ENCODE data around the gene MBOAT1. TPM values are rescaled to one million over a fixed set of nuclear protein-coding genes. Genes with fewer than 3 reads are reported as not detected.

MBOAT1 gene
- total RNA-seq, 1 donor from 2014 or later, result 6.6 TPM

- Mint-ChIP-seq H3K36me3 (ENCODE audit: unreplicated experiment) (no peaks in the 10 kb centered on the region), H3K4me1 (ENCODE audit: unreplicated experiment) (peaks cover 6% of the 10 kb centered on the region), H3K27ac (ENCODE audit: unreplicated experiment) (no peak overlapping the region), H3K4me3 (ENCODE audit: unreplicated experiment) (no peak overlapping the region), H3K9me3 (ENCODE audit: unreplicated experiment) (no peaks in the 10 kb centered on the region), H3K27me3 (ENCODE audit: unreplicated experiment) (peaks cover 2% of the 10 kb centered on the region)
- DNase-seq (ENCODE audit: extremely low spot score, unreplicated experiment), result no peak
- TF ChIP-seq CTCF (IDR thresholded peaks at IDR 0.05), result no peak
Measured at GRCh38 chr6:20229881-20230280, 17.6 kb upstream of the MBOAT1 start.

GRCh38 chr6:20227350-20227749 lies 15.1 kb upstream of the MBOAT1 start:
- Mint-ChIP-seq H3K36me3 (ENCODE audit: unreplicated experiment) (no peaks in the 10 kb centered on the region), H3K27me3 (ENCODE audit: unreplicated experiment) (peaks cover 2% of the 10 kb centered on the region), H3K4me1 (ENCODE audit: unreplicated experiment) (peaks cover 6% of the 10 kb centered on the region), H3K4me3 (ENCODE audit: unreplicated experiment) (no peak overlapping the region), H3K9me3 (ENCODE audit: unreplicated experiment) (no peaks in the 10 kb centered on the region), H3K27ac (ENCODE audit: unreplicated experiment) (no peak overlapping the region)
- no peak for DNase-seq (ENCODE audit: extremely low spot score, unreplicated experiment)
- TF ChIP-seq CTCF (IDR thresholded peaks at IDR 0.05), result no peak

- no peak overlapping the region for H3K4me3 Mint-ChIP-seq (ENCODE audit: unreplicated experiment)
- TF ChIP-seq CTCF (IDR thresholded peaks at IDR 0.05), result no peak
- H3K9me3 Mint-ChIP-seq (ENCODE audit: unreplicated experiment), result no peaks in the 10 kb centered on the region
- H3K36me3 Mint-ChIP-seq (ENCODE audit: unreplicated experiment), result no peaks in the 10 kb centered on the region
- no peak overlapping the region for H3K27ac Mint-ChIP-seq (ENCODE audit: unreplicated experiment)
- no peaks in the 10 kb centered on the region for H3K27me3 Mint-ChIP-seq (ENCODE audit: unreplicated experiment)
- H3K4me1 Mint-ChIP-seq (ENCODE audit: unreplicated experiment), result no peaks in the 10 kb centered on the region
- no peak for DNase-seq (ENCODE audit: extremely low spot score, unreplicated experiment)
Measured at GRCh38 chr6:20223141-20223540, 10.9 kb upstream of the MBOAT1 start.

- H3K27me3 Mint-ChIP-seq (ENCODE audit: unreplicated experiment), result no peaks in the 10 kb centered on the region
- H3K9me3 Mint-ChIP-seq (ENCODE audit: unreplicated experiment), result no peaks in the 10 kb centered on the region
- TF ChIP-seq CTCF (IDR thresholded peaks at IDR 0.05), result no peak
- no peaks in the 10 kb centered on the region for H3K4me1 Mint-ChIP-seq (ENCODE audit: unreplicated experiment)
- no peak for DNase-seq (ENCODE audit: extremely low spot score, unreplicated experiment)
- H3K27ac Mint-ChIP-seq (ENCODE audit: unreplicated experiment), result no peak overlapping the region
- no peaks in the 10 kb centered on the region for H3K36me3 Mint-ChIP-seq (ENCODE audit: unreplicated experiment)
- no peak overlapping the region for H3K4me3 Mint-ChIP-seq (ENCODE audit: unreplicated experiment)
Measured at GRCh38 chr6:20221421-20221820, 9.2 kb upstream of the MBOAT1 start.

- no peak for TF ChIP-seq CTCF (IDR thresholded peaks at IDR 0.05)
- H3K9me3 Mint-ChIP-seq (ENCODE audit: unreplicated experiment), result no peaks in the 10 kb centered on the region
- H3K36me3 Mint-ChIP-seq (ENCODE audit: unreplicated experiment), result no peaks in the 10 kb centered on the region
- H3K27me3 Mint-ChIP-seq (ENCODE audit: unreplicated experiment), result no peaks in the 10 kb centered on the region
- H3K4me3 Mint-ChIP-seq (ENCODE audit: unreplicated experiment), result no peak overlapping the region
- no peak for DNase-seq (ENCODE audit: extremely low spot score, unreplicated experiment)
- H3K27ac Mint-ChIP-seq (ENCODE audit: unreplicated experiment), result no peak overlapping the region
- H3K4me1 Mint-ChIP-seq (ENCODE audit: unreplicated experiment), result no peaks in the 10 kb centered on the region
Measured at GRCh38 chr6:20220359-20220758, 8.1 kb upstream of the MBOAT1 start.
